HG03025 (cell line): ENCODE data around the gene PTPRK.

Experiments
- ATAC-seq: cut with Tn5 transposase; IDR thresholded peaks from one replicate; pipeline ENCODE4 v1.9.1; 2021; ENCODE audit warnings: mild to moderate bottlenecking, moderate library complexity; ENCODE audit not compliant: unreplicated experiment, low FRiP score

Gene PTPRK

GRCh38 chr6:128520436-128521281, at the start of gene PTPRK:
Gene PTPRK, minus strand, starts transcription at chr6:128520599. Its CDS starts 241 bp downstream, at chr6:128520358.
- peak; percentile 88 for ATAC-seq

GRCh38 chr6:128567029-128567428, 46.6 kb upstream of the PTPRK start:
- ATAC-seq, result no peak

- no peak for ATAC-seq
These were observed 40.6 kb upstream of the PTPRK start for GRCh38 chr6:128560966-128561365.

- no peak for ATAC-seq
These were observed 38.5 kb upstream of the PTPRK start for GRCh38 chr6:128558924-128559323.

GRCh38 chr6:128558021-128558420, 37.6 kb upstream of the PTPRK start:
- ATAC-seq, result peak; percentile 45

- no peak for ATAC-seq
These were observed 36.7 kb upstream of the PTPRK start for GRCh38 chr6:128557081-128557480.

DNA sequence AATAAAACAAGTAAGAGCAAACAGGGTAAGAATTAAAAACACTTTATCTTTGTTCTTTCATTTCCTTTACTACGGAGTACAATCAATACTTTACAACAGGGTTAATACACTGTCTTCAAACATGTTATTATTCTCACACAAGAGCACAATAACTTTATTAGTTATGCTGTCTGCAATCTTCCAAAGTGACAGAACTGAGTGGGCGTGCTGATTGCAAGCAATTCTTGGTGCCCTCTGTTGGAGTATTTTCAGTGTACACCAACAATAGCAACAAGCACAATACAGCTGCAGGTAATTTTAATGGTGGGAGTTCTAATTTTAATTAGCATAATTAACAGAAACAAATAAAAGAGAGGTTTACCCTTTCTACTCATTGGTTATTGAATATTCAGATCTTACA, 33.9 kb upstream of the PTPRK start:
- no peak for ATAC-seq

GRCh38 chr6:128541261-128541660, 20.9 kb upstream of the PTPRK start:
- no peak for ATAC-seq

- ATAC-seq, result no peak
These were observed 18.4 kb upstream of the PTPRK start for GRCh38 chr6:128538763-128539162.

- ATAC-seq, result no peak
These were observed 12.4 kb upstream of the PTPRK start for GRCh38 chr6:128532827-128533226.

- no peak for ATAC-seq
These were observed 11.7 kb upstream of the PTPRK start for GRCh38 chr6:128532136-128532535.

DNA sequence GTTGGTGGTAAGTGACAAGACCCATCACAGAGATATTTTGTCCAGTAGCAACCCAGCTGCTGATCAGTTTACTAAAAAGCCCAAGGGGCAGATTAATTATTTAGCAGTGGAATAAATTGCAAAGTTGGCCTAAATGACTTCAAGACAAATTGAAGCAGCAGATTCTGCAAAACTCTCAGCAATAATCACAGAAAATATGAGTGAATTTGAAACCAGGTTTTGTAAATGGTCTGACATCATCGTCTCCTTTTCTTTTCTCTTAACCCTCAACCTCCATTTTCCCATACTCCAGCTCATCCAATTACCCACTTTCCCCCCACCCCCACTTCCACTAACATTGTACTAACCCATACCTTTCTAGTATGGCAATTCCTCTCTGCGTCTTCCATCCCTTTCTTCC, 11.3 kb upstream of the PTPRK start:
- no peak for ATAC-seq

- no peak for ATAC-seq
These were observed 7.8 kb upstream of the PTPRK start for GRCh38 chr6:128528241-128528640.

DNA sequence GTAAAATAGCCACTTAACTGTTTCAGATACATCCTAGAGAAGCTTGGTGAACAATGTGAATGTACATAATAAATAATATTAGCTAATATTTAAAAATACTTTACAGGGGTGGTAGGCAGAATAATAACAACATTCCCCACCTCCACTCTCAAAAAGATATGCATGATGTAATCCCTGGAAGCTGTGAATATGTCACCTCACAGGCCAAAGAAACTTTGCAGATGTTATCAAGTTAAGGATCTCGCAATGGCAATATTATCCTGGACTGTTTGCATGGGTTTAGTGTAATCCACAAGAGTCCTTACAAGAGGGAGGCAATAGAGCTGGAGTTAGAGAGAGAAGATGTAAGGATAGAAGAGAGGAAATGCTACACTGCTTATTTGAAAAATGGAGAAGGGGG, 7.0 kb upstream of the PTPRK start:
- ATAC-seq, result no peak

DNA sequence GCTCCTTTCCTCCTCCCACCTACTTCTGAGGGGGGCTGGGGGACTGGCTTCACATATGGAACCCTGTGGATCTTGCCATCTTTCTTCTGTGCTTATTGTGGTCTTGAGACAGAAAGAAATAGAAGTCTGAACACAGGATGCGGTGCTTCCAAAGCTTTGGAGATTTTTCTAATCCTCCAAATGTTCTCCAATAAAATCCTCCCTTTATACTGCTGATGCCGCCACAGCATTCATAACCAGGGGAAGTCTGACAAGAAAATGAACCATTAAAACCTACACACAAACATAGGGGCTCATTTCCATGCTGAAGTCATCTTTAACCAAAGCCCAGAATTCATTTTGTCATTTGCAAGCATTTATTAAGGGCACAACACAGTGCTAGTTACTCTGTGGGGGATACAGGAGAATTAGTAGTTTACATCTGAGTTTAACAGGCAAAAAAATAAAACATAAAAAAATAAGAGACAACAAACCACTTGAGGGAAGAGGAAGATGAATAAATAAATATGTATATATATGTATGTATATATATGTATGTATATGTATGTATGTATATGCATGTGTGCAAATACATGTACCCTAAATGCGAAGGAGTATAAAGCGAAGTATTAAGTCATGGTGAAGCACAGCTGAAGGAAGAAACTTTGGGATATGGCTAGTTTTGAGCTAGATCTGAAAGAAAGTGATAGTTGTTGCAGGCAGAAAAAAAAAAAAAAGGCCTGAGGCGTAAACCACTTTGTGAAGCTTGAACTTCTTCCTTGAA, 5.9 kb upstream of the PTPRK start:
- ATAC-seq, result no peak

- no peak for ATAC-seq
These were observed 5.0 kb upstream of the PTPRK start for GRCh38 chr6:128525406-128525805.

- ATAC-seq, result no peak
These were observed 858 bp upstream of the PTPRK start for GRCh38 chr6:128521282-128521632.

GRCh38 chr6:128519931-128520435, 416 bp downstream of the PTPRK start:
- ATAC-seq, result peak; percentile 23

GRCh38 chr6:128519132-128519930, 1.1 kb downstream of the PTPRK start:
- no peak for ATAC-seq

DNA sequence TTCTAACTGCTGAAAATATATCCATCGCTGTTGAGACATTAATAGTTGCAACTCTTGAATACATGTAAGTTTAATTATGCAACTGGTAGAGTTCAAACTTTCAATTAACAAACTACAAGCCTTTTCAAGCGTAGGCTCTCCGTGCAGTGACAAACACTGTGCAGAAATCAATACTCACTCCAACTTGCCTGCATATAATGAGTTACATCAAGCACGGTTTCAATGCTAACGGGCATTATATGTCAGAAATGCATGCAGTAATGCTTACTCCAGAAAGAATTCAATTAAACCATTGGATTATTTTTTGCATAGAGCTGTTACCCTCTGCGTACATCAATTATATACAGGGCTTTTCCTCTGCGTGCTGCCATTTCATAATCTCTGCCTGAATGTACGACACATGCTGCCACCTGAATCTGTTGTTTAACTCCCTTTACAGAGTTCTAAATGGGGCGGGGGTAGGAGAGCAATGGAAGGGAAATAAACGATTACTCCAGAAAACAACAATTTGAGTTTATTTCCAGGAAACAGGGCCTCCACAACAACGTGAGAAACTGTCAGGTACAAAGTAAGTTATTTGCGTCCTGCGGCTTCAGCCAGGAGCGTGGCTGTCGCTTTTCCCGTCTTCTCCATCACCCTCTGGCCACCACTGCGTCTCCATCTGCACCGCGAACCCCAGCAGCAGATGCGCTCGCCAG, 1.8 kb downstream of the PTPRK start:
- no peak for ATAC-seq
